HG03520 (cell line): ENCODE data around the gene CCNH.

ENCODE experiments used
- ATAC-seq: cut with Tn5 transposase; IDR thresholded peaks from one replicate; pipeline ENCODE4 v1.9.1; 2021; ENCODE audit warnings: mild to moderate bottlenecking, moderate library complexity; ENCODE audit not compliant: unreplicated experiment

Gene CCNH

GRCh38 chr5:87412630-87413342 is at the start of gene CCNH:
CCNH (minus strand) TSS chr5:87412930; CDS start chr5:87412794, 136 bp downstream.
- ATAC-seq, result peak; percentile 99

- no peak for ATAC-seq
Observed at GRCh38 chr5:87457706-87458105, 45.0 kb upstream of the CCNH start.

- ATAC-seq, result no peak
Observed at GRCh38 chr5:87453801-87454200, 41.1 kb upstream of the CCNH start.

GRCh38 chr5:87452837-87453236 is 40.1 kb upstream of the CCNH start:
- no peak for ATAC-seq

- no peak for ATAC-seq
Observed at GRCh38 chr5:87442419-87442818, 29.7 kb upstream of the CCNH start.

- ATAC-seq, result no peak
Observed at GRCh38 chr5:87438231-87438630, 25.5 kb upstream of the CCNH start.

GRCh38 chr5:87437724-87438123 is 25.0 kb upstream of the CCNH start:
- ATAC-seq, result no peak

- ATAC-seq, result no peak
Observed at GRCh38 chr5:87435144-87435694, 22.5 kb upstream of the CCNH start.

- no peak for ATAC-seq
Observed at GRCh38 chr5:87434461-87434860, 21.7 kb upstream of the CCNH start.

GRCh38 chr5:87433945-87434344 is 21.2 kb upstream of the CCNH start:
- ATAC-seq, result no peak

GRCh38 chr5:87432460-87432859 is 19.7 kb upstream of the CCNH start:
- ATAC-seq, result no peak

- ATAC-seq, result no peak
Observed at GRCh38 chr5:87430863-87431457, 18.2 kb upstream of the CCNH start.

GRCh38 chr5:87423755-87424154 is 11.0 kb upstream of the CCNH start:
- no peak for ATAC-seq

- no peak for ATAC-seq
Observed at GRCh38 chr5:87421307-87421706, 8.6 kb upstream of the CCNH start.

GRCh38 chr5:87418506-87418905 is 5.8 kb upstream of the CCNH start:
- no peak for ATAC-seq

- no peak for ATAC-seq
Observed at GRCh38 chr5:87413343-87413645, 564 bp upstream of the CCNH start.

- peak; percentile 6 for ATAC-seq
Observed at GRCh38 chr5:87411973-87412629, 629 bp downstream of the CCNH start.

- no peak for ATAC-seq
Observed at GRCh38 chr5:87411586-87411972, 1.2 kb downstream of the CCNH start.

- no peak for ATAC-seq
Observed at GRCh38 chr5:87410931-87411330, 1.8 kb downstream of the CCNH start.

GRCh38 chr5:87408204-87408603 is 4.5 kb downstream of the CCNH start:
- ATAC-seq, result no peak

- ATAC-seq, result no peak
Observed at GRCh38 chr5:87405472-87406155, 7.1 kb downstream of the CCNH start.

GRCh38 chr5:87404359-87404758 is 8.4 kb downstream of the CCNH start:
- ATAC-seq, result no peak
